ENCODE data around the gene SLC25A45.

The SLC25A45 gene

DNA sequence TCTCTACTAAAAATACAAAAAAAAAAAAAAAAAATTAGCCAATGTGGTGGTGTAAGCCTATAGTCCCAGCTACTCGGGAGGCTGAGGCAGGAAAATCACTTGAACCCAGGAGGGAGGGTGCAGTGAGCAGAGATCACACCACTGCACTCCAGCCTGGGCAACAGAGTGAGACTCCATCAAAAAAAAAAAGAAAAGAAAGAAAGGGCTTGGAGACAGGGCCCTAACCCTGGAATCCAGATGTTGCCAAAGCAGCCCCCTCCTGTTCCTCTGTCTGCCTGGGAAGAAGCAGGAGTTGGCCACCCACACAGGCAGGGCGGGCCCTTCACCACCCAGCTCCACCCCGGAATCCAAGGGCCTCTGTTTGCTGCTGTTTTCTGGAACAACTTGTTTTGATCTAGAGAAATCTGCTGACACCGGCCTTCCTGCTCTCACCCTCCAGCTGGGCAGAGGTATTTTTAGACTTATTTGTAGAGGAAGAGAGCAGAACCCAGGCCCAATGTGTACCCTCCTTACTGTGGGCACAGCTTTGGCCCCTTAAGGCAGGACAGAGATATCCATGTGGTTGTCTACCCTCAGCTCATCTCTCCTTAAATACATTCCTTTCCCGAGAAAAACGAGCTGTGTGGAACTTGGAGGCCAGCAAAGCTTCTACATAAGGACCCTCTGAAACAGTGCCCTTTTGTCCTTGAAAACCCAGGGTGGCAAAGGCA lies 37.5 kb upstream of the SLC25A45 start:
- H3K27ac ChIP-seq (ENCODE audit: poor library complexity, severe bottlenecking), result peak overlapping the region; percentile 97
- no peaks in the 10 kb centered on the region for H3K27me3 ChIP-seq (ENCODE audit: insufficient read depth, poor library complexity, severe bottlenecking)
- H3K36me3 ChIP-seq (ENCODE audit: low read depth), result peaks cover 22% of the 10 kb centered on the region
- H3K4me1 ChIP-seq (ENCODE audit: insufficient read depth, poor library complexity, severe bottlenecking), result peaks cover 35% of the 10 kb centered on the region
- peak; percentile 88 for DNase-seq (ENCODE audit: low spot score)
- peak; percentile 28 for ATAC-seq (ENCODE audit: low read depth)
- H3K9me3 ChIP-seq (ENCODE audit: severe bottlenecking), result no peaks in the 10 kb centered on the region
- TF ChIP-seq CTCF (IDR thresholded peaks at IDR 0.05; ENCODE audit: poor library complexity, severe bottlenecking), result no peak
- peak overlapping the region; percentile 12 for H3K4me3 ChIP-seq (ENCODE audit: severe bottlenecking)

DNA sequence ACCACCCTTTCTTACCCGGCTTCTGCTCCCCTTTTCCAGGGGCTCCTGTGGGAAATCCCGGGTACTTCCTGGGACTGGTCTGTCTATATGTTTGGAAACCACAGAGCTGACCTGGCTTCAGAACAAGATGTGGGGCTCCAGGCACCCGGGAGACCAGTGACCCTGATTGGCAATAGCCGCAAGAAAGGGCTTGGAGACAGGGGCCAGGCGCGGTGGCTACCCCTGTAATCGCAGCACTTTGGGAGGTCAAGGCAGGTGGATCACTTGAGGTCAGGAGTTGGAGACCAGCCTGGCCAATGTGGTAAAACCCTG lies 37.0 kb upstream of the SLC25A45 start:
- H3K9me3 ChIP-seq (ENCODE audit: severe bottlenecking), result no peaks in the 10 kb centered on the region

DNA sequence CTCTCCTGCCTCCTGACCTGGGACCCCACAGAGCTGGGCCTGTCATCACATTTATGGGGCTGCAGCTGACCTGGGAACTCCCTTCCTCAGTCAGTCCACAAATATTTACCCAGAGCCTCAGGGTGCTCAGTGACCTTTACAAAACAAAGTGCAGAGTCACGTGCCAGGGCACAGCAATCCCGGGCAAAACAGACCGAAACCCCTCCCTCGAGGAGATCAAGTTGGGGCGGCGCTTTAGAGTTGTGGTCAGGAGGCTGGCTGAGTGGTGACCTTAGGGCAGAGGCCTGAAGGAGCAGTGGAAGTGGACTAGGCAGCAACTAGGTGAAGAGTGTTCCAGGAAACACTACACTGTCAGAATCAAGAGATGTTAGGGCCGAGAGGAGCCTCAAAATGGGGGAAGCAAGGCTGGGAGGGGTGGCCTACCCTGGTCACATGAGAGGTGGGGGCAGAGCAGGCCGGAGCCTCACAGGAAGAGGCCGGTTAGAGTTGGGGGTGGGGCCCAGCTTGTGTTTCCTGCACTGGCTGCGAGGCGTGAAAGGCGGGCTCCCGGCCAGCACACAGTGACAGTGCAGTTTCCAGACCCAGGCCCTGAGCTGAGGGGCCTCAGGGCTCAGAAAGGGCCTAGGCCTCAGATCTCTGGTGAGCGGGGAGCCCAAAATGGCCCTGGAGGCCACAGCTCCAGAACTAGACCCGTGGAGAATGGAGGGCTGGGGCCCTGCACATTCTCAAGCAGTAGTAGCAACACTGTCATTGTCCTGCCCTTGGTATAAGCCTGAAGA lies 36.4 kb upstream of the SLC25A45 start:
- Histone ChIP-seq H3K27me3 (ENCODE audit: insufficient read depth, poor library complexity, severe bottlenecking) (no peaks in the 10 kb centered on the region), H3K4me3 (ENCODE audit: severe bottlenecking) (peak overlapping the region; percentile 12), H3K9me3 (ENCODE audit: severe bottlenecking) (no peaks in the 10 kb centered on the region), H3K27ac (ENCODE audit: poor library complexity, severe bottlenecking) (peak overlapping the region; percentile 97), H3K4me1 (ENCODE audit: insufficient read depth, poor library complexity, severe bottlenecking) (peaks cover 35% of the 10 kb centered on the region), H3K36me3 (ENCODE audit: low read depth) (peaks cover 11% of the 10 kb centered on the region)
- peak; percentile 45 for ATAC-seq (ENCODE audit: low read depth)
- peak; percentile 96 for DNase-seq (ENCODE audit: low spot score)
- no peak for TF ChIP-seq CTCF (IDR thresholded peaks at IDR 0.05; ENCODE audit: poor library complexity, severe bottlenecking)

More for the DNA sequence above, 37.0 kb upstream of the SLC25A45 start:
- Histone ChIP-seq H3K4me3 (ENCODE audit: severe bottlenecking) (peak overlapping the region; percentile 12), H3K4me1 (ENCODE audit: insufficient read depth, poor library complexity, severe bottlenecking) (peaks cover 35% of the 10 kb centered on the region), H3K27ac (ENCODE audit: poor library complexity, severe bottlenecking) (peak overlapping the region; percentile 97), H3K36me3 (ENCODE audit: low read depth) (peaks cover 17% of the 10 kb centered on the region), H3K27me3 (ENCODE audit: insufficient read depth, poor library complexity, severe bottlenecking) (no peaks in the 10 kb centered on the region)
- DNase-seq (ENCODE audit: low spot score) (no peak), ATAC-seq (ENCODE audit: low read depth) (no peak)
- no peak for TF ChIP-seq CTCF (IDR thresholded peaks at IDR 0.05; ENCODE audit: poor library complexity, severe bottlenecking)

GRCh38 chr11:65418431-65418680 lies 35.9 kb upstream of the SLC25A45 start:
- ATAC-seq (ENCODE audit: low read depth) (no peak), DNase-seq (ENCODE audit: low spot score) (peak; percentile 61)
- TF ChIP-seq CTCF (IDR thresholded peaks at IDR 0.05; ENCODE audit: poor library complexity, severe bottlenecking), result no peak
- Histone ChIP-seq H3K4me1 (ENCODE audit: insufficient read depth, poor library complexity, severe bottlenecking) (peaks cover 35% of the 10 kb centered on the region), H3K36me3 (ENCODE audit: low read depth) (peaks cover 6% of the 10 kb centered on the region), H3K27ac (ENCODE audit: poor library complexity, severe bottlenecking) (peak overlapping the region; percentile 97), H3K27me3 (ENCODE audit: insufficient read depth, poor library complexity, severe bottlenecking) (no peaks in the 10 kb centered on the region), H3K4me3 (ENCODE audit: severe bottlenecking) (no peak overlapping the region), H3K9me3 (ENCODE audit: severe bottlenecking) (no peaks in the 10 kb centered on the region)
